HEK293 (cell line): Measurements from ENCODE around the gene SRBD1.

ENCODE experiments used
- CTCF ChIP-seq: fragments of 450-650 bp; formaldehyde crosslinking; IDR thresholded peaks from 2 replicates; pipeline ENCODE4 v1.5.1; 2016; ENCODE audit warnings: missing biosample characterization, missing genetic modification characterization
- HOXA7 ChIP-seq: sonication (generic); formaldehyde crosslinking; IDR thresholded peaks from 2 replicates; pipeline ENCODE4 v1.8.1; 2022; ENCODE audit warnings: missing genetic modification reagents, borderline replicate concordance
- REST ChIP-seq: fragments of 450-650 bp; formaldehyde crosslinking; IDR thresholded peaks from 2 replicates; pipeline ENCODE4 v1.5.1; 2016; ENCODE audit warnings: missing biosample characterization, missing genetic modification characterization
- YY1 ChIP-seq: fragments of 450-650 bp; formaldehyde crosslinking; IDR thresholded peaks from 2 replicates; pipeline ENCODE4 v1.5.1; 2018; ENCODE audit warnings: missing biosample characterization, missing genetic modification characterization
- ZNF302 ChIP-seq: fragments of 450-650 bp; formaldehyde crosslinking; IDR thresholded peaks from 2 replicates; pipeline ENCODE4 v1.5.1; 2016; ENCODE audit warnings: missing biosample characterization, missing genetic modification characterization, low read depth
- ZNF37A ChIP-seq: fragments of 450-650 bp; IDR thresholded peaks from 2 replicates; pipeline ENCODE4 v1.5.1; 2018; ENCODE audit warnings: missing biosample characterization, missing genetic modification characterization
- ZNF645 ChIP-seq: fragments of 450-650 bp; formaldehyde crosslinking; IDR thresholded peaks from 2 replicates; pipeline ENCODE4; 2016; ENCODE audit warnings: missing biosample characterization, missing genetic modification characterization

- TF ChIP-seq CTCF (tag by site-specific recombination): no peak
- no peak for TF ChIP-seq ZNF37A (tag by site-specific recombination)
- TF ChIP-seq REST (tag by site-specific recombination): peak; percentile 24; the same call in 1 of the 2 replicates
- no peak for TF ChIP-seq YY1
- no peak for TF ChIP-seq ZNF645
- no peak for TF ChIP-seq HOXA7 (CRISPR knock-in tag)
- no peak for TF ChIP-seq ZNF302
Observed at GRCh38 chr2:45450634-45451033, 160.4 kb downstream of the SRBD1 start.
